ENCODE data around the gene PDGFB. TPM values are rescaled to one million over a fixed set of nuclear protein-coding genes. Genes with fewer than 3 reads are reported as not detected.

PDGFB gene
- total RNA-seq, 4 donors from 2014 or later, result 12.2 to 22.3 (median 17.5) TPM

DNA sequence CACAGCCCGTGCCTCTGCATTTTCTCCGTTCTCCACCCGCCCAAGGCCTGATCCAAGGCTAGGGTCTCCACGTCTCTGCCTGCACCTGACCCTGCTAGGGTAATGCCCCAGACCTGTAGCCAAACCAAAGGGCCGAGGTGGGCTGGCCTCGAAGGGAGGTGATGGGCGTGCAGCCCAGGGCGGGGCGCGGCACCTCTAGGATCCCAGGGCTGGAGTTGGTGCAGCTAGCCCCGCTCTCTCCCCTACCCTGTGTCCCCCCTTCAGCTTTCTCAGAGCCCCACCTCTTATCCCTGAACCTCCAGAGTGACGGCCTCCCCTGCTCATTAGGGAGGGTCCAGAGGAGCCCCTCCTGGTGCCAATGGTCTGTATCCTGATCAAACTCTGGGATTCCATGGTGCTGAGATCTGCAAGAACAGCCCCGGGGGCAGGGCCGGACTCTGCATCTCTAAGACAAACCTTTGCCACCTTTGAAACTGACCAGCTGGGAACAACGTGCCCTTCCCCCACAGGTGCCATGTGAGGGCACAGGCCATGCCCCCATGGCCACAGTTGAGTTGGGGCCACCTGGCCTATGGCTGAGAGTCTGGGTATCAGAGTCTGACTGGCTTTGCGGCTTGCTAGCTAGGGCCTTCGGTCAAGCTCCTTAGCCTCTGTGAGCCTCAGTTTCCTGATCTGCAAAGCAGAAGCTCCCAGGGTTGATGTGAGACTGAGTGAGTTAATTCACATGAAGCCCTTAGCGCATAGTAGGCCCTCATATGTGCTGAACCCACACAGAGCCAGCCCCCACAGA, 69.2 kb downstream of the PDGFB start:
- intact Hi-C loops (cut with DNase I; ENCODE audit: low total_unique reads), result loop anchor here (10.0 kb wide), 1 partner anchor 59 kb away; no protein-coding TSS in a partner anchor
- no peak overlapping the region for H3K4me3 ChIP-seq (ENCODE audit: low read depth, poor library complexity, severe bottlenecking)
- DNase-seq (ENCODE audit: low spot score in 2 of 2), result peak in 1 of 2 donors; percentile 83
- TF ChIP-seq, protein P1, sequence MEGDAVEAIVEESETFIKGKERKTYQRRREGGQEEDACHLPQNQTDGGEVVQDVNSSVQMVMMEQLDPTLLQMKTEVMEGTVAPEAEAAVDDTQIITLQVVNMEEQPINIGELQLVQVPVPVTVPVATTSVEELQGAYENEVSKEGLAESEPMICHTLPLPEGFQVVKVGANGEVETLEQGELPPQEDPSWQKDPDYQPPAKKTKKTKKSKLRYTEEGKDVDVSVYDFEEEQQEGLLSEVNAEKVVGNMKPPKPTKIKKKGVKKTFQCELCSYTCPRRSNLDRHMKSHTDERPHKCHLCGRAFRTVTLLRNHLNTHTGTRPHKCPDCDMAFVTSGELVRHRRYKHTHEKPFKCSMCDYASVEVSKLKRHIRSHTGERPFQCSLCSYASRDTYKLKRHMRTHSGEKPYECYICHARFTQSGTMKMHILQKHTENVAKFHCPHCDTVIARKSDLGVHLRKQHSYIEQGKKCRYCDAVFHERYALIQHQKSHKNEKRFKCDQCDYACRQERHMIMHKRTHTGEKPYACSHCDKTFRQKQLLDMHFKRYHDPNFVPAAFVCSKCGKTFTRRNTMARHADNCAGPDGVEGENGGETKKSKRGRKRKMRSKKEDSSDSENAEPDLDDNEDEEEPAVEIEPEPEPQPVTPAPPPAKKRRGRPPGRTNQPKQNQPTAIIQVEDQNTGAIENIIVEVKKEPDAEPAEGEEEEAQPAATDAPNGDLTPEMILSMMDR (IDR thresholded peaks at IDR 0.05), result no peak
- no peak for TF ChIP-seq POLR2A (IDR thresholded peaks at IDR 0.05)
- WGBS, 2 donors, result 74 to 80% methylated on average over 18 of the region's 18 CpGs

DNA sequence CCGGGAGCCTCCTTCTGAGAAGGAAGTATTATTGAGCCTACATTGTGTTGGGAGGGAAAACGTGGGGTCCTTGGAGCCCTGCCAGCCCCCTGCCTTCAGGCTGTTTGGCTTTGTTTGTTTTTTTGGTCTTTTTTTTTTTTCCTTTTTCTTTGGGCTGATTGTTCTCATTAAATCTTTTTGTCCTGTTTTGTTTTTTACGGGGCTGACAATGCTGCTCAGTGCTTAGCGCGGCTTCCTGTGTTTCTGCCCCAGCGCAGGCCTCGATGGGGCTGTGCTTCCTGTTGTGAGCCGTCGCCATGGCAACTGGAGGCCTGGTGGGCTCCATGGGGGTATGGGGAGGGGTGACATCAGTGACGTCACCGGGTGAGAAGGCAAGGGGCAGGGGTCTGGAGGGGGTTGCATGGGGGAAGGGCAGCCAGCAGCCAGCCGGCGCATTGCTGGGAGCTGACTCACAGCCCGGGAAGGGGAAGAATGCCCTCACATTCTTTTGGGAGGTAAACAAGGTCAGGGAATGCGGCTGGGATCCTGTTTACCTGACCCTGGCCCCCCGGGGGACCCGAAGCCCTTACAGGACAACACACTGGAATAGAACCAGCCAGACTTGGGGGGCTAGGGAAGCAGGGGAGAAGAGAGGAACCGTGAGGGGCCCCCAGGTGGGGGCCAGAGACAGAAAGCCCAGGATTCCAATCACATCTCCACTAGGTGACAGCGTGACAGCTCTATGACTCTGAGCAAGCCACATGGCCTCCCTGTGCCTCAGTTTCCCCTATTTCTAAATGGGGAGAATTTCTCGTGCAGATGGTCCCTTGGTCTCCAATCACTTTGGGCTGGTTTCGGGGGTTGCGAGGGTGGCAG, 70.1 kb downstream of the PDGFB start:
- 26 to 29% methylated on average over 22 of the region's 22 CpGs for WGBS, 2 donors
- intact Hi-C loops (cut with DNase I; ENCODE audit: low total_unique reads), result loop anchor here (5.0 to 10.0 kb wide), 2 partner anchors 60 to 353 kb away; no protein-coding TSS in a partner anchor
- DNase-seq (ENCODE audit: low spot score in 2 of 2), result peak; percentile 60 to 93
- TF ChIP-seq, protein P1 (IDR thresholded peaks at IDR 0.05), result peak in 1 of 3 donors; percentile 14
- TF ChIP-seq POLR2A (IDR thresholded peaks at IDR 0.05), result no peak
- no peak overlapping the region for H3K4me3 ChIP-seq (ENCODE audit: low read depth, poor library complexity, severe bottlenecking)

DNA sequence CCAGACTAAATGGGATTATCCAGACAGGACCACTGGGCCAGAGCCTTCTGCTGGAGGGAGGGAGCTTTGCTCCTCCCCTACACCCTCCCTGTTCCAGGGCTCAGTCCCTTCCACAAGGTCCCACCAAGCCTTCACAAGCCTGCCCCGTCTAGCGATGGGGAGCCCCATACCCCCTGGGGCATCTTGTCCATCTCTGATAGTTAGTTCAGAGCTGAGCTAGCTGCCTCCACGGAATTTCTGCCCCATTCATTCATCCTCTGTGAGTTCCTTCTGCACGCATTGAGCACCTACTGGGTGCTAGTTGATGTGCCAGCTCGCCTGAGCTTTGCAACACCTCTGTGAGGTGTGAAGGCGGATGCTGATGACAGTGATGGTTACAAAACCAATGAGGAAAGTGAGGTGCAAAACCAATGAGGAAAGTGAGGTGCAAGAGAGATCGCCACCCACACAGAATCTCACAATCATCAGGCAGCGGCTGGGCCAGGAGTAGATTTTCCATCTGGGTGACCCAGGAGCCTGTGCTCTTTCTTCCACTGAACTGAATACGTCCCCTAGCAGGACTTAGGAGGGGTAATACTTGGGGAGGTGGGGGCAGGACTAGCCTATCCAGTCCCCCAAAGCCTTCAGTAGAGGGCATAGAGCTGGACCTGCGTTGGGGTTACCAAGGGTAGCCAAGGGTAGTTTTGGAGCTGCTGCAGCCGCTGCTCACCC, 70.8 kb downstream of the PDGFB start:
- WGBS, 2 donors, result 69 to 71% methylated on average over 11 of the region's 11 CpGs
- peak in 1 of 2 donors; percentile 78 for DNase-seq (ENCODE audit: low spot score in 2 of 2)
- intact Hi-C loops (cut with DNase I; ENCODE audit: low total_unique reads), result loop anchor here (5.0 to 10.0 kb wide), 2 partner anchors 61 to 353 kb away; no protein-coding TSS in a partner anchor
- no peak overlapping the region for H3K4me3 ChIP-seq (ENCODE audit: low read depth, poor library complexity, severe bottlenecking)
- TF ChIP-seq, protein P1 (IDR thresholded peaks at IDR 0.05), result no peak
- no peak for TF ChIP-seq POLR2A (IDR thresholded peaks at IDR 0.05)

Other genes with a start within 250 kb of the PDGFB start
- gene APOBEC3C, start 230.7 kb downstream of the PDGFB start, total RNA-seq, result 1 to 10 TPM; 4.6 to 8.0 (median 6.8) TPM
- gene APOBEC3D, start 223.9 kb downstream of the PDGFB start, total RNA-seq, result under 1 TPM in 3 of 4 donors, not detected in 1; 0.32 to 0.78 (median 0.59) TPM
- gene APOBEC3F, start 204.1 kb downstream of the PDGFB start, total RNA-seq, result 1 to 10 TPM in 1 of 4 donors, under 1 TPM in 2, not detected in 1; 0.30 to 4.0 (median 0.86) TPM
- gene APOBEC3G, start 167.7 kb downstream of the PDGFB start, total RNA-seq, result 1 to 10 TPM; 1.1 to 3.9 (median 1.9) TPM
- not detected for gene APOBEC3H, start 147.7 kb downstream of the PDGFB start, total RNA-seq
- gene CBX7, start 92.3 kb downstream of the PDGFB start, total RNA-seq, result 100 to 1,000 TPM in 1 of 4 donors, 10 to 100 TPM in 3; 47.6 to 108 (median 64.8) TPM
- 1,000 to 10,000 TPM; 2,414 to 3,362 (median 2,993) TPM for gene RPL3, start 74.6 kb upstream of the PDGFB start, total RNA-seq
- 10 to 100 TPM; 25.5 to 51.3 (median 38.9) TPM for gene SYNGR1, start 105.0 kb upstream of the PDGFB start, total RNA-seq
- gene TAB1, start 154.8 kb upstream of the PDGFB start, total RNA-seq, result 10 to 100 TPM; 24.1 to 35.9 (median 29.8) TPM
- 1 to 10 TPM; 1.2 to 5.5 (median 3.2) TPM for gene MGAT3, start 212.0 kb upstream of the PDGFB start, total RNA-seq